Fibroblast of gingiva (primary cell): Measurements from ENCODE around the gene ALG14.
A peak's percentile ranks its signal among the peaks of the same experiment; 100 is the strongest.
"Not testable (repeated sequence)": the region's sequence is repeated elsewhere in the genome, so short reads cannot be mapped to it uniquely, and the experiment has no call there.

Experiments
- DNase-seq: peaks from one replicate; pipeline ENCODE4 v3.0.0-alpha.2; 2011; ENCODE audit warnings: low read depth

Gene ALG14

DNA sequence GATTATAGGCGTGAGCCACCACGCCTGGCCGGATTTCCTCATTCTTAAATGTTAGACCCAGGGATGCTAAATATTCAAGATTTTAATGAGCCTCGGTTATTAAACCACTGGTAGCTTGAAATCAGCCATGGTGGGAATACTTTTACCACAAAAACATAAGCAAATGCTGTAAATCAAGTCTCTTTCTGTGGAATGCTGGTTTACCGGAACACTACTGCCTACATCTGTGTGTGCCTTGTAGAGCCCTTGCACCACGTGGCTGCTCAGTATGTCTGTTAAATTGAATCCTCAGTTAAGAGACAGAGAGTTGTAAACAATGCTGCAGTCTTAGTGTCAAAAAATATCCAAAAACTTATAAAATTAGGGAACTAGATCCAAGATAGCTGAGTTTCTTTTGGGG lies 119.0 kb downstream of the ALG14 start:
- DNase-seq = no peak

DNA sequence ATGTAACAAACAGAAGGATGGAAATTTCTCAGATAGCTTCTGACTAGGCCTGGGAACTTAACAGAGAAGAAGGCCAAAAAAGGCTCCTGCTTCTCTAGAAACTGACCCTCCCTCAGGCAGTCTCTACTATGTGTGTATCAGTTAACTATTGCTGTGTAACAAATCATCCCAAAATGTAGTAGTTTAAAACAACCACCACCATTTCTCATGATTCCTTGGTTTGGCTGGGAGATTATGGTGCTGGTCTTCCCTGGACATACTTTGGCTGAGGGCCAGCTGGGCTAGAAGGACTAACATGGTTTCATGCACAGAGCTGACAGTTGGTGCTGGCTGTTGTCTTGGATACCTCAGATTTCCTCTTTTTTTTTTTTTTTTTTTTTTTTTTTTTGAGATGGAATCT lies 119.6 kb downstream of the ALG14 start:
- DNase-seq = no peak

DNA sequence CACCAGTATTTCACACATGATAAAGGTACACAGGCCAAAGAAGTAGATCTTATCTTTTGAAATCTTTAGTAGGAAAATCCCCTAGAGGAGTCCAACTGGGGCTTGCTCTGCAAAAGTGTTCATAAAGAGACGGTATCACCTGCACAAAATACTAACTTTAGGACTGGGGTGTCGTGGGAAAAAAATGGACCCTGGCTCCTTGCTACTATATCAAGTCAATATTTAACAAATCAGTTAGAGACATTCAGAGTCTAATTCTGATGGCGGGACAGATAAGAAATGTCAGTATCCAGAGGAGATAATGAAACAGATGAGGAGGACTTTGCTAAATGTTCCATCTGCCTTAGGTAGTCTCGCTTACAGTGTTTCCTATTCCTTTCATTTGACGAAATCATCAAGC lies 120.2 kb downstream of the ALG14 start:
- DNase-seq = no peak

DNA sequence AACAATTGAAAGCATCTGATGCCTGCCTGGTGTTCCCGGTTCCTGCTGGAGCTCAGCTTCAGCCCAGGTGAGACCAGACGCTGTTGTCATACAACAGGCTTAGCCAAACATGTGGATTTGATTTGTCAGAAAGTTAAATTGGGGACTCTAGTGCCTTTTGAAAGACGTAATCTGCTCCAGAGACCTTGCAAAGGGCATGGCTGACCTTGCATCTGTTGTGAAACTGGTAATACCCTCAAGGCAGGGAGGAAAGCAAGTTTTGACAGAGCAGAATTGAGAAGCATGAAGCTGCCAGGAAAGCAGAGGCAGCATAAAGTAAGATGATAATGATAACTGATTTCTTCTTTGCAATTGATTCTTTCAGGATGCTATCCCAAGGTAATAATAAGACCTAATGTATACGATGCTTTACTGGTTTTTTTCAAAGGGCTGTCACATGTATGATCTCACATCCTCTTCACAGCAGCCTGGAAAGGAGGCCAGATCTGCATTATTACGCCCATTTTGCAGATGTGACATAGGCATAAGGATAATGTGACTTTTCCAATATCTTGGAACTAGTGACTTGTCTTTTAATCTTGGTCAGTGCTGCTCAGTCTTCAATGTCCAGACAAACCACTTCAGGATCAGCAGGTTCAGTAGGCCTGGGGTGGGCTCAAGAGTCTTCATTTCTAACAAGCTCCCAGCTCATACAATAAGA lies 121.1 kb downstream of the ALG14 start:
- peak; percentile 64 for DNase-seq

DNA sequence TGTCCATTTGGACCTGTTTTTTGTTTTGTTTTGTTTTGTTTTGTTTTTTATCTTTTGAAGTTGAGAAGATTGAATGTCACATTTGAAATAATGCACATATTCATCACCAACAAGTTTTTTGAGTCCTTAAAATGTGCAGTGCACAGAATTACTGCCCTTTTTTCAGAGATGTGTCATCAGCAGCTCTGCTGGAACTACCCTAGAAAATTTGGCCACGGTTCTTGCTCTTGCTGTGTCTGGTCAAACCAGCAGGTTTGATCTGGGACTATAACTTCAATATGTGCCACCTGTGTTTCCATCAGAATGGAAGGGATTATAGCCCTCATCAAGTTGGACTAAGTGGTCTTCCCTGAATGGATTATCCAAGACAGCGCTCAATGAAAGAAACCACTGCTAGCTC lies 121.7 kb downstream of the ALG14 start:
- no peak for DNase-seq

DNA sequence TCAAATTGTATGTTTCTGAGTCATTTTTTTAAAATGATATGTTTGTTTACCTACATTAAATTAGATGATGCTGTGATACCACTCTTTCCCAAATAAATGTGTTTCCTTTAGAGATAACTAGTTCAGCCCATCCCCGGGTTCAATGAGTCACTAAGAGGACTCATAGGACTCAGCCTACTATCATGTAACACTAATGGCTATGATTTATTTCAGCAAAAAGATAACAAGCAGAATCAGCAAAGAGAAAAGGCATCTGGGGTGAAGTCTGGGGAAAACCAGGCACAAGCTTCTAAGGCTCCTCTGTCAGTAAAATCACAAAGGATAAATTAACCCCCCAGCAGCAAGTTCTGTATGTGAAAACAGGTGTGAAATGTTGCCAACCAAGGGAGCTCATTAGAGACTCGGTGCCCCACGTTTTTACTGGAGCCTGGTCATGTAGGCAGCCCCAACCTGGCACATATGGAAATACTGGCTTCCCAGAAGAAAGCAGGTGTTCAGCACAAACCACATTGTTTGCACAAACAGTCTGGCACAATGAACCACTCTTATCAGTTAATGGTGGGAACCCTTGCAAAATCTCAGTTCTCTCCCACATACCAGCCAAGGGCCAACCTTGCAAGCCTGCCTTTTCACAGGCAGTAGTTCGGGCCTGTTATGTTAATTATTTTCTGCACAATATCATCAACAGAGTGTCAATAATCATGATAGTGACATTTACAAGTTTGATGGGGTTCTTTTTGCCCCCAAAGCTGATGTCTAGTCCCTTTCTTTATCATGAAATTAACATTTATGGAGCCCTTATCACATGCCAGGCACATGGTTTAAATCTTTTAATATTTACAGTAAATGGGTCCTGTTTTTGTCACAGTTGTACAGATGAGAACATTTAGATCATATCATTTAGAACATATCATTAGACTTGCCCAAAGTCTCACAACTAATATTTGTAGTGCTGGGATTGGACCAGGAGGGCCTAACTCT lies 122.8 kb downstream of the ALG14 start:
- no peak for DNase-seq

DNA sequence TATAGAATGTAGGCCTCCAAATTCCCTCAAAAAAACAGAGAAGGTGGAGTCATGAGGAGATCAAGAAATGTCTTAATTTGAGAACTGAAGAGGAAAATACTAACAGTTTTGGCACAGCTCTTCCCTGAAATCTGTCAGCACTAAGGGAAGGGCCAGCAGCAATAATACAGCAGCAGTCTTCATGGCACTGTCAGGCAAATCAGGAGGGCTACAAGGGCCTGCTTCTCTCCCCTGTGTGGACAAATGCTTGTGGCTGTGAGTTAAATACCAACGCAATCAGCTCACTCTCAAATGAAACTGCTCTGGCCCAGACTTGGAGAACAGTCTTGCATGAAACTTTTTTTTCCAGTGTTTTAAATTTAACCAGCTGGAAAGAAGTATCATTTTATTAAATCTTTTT lies 125.3 kb downstream of the ALG14 start:
- DNase-seq = peak; percentile 77

DNA sequence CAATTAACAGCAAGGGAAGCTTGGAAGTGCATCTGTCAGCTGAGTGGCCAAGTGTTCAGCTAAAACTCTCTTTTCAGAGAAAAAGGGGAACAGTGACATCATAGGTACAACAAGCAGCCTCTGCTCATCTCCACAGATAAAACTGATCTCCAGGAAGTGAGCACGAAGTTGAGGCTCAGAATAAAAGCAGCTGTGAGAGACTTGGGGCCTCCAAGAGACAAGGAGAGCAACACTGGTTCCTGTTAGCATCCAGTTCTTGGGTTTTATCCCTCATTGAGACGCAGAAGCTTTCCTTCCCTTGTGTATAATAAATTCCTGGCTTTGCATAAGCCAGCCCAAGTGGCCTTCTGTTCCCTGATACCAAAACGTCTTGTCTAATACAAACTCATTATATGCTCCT lies 125.9 kb downstream of the ALG14 start:
- no peak for DNase-seq

DNA sequence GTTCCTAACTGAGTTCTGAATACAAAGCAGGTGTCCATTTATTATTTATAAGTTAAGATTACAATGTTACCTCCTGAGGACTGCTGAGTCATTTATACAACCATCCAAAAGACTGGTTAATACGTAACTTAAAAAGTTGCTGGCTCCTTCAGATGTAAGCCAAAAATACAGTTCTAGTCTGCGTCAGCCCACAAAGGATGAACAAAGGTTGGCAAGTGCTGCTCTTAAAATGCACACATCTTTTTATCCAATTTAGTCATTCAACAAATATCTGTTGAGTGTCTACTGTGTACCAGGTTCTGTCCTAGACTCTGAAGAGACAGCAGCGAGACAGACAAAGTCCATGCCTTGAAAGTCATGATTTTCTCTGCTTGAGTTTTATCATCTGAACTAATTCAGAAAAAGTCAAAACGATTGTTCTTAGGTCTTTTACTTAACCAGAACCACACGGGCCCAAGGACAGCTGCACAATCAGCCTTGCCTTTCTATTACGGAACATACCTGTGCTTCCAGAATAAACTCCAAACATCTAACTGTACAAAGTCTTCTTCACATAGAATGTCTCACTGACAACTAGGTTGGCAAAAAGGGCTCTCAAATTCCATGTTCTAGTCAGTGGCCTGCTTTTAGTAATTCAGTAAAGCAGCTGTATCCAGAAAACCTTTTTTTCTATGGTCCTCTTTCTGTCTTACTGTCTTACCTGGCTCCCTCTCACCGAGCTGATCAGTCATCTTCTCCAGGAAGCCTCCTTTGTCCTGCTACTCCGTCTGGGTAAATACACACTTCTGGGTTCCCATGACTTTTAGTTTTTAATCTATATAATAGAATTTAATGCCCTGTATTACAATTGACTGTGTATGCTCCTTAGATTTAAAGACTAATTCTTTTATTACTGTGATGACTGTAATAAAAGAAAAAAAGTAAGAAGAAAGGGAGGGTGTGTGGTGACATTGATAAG lies 130.3 kb downstream of the ALG14 start:
- no peak for DNase-seq

DNA sequence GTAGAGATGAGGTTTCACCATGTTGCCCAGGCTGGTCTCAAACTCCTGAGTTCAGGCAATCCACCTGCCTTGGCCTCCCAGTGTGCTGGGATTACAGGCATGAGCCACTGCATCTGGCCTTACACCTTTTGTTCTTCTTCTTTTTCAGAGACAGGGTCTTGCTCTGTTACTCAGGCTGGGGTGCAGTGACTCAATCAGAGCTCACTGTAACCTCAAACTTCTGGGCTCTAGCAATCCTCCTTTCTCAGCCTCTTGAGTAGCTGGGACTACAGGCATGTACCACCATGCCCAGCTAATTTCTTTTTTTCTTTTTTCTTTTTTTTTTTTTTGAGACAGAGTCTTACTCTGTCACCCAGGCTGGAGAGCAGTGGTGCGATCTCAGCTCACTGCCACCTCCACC lies 131.3 kb downstream of the ALG14 start:
- DNase-seq = not testable (repeated sequence)

DNA sequence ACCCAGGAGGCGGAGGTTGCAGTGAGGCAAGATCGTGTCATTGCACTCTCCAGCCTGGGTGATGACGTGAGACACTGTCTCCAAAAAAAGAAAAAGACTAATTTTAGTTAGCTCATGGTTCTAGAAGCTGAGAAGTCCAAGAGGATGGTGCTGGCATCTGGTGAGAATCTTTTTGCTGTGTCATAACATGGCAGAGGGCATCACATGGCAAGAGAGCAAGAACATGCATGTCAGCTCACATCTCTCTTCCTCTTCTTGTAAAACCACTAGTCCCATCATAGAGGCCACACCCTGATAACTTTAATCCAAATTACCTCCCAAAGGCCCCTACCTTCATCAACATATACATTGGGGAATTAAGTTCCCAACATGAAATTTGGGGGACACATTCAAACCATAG lies 132.0 kb downstream of the ALG14 start:
- DNase-seq = no peak

DNA sequence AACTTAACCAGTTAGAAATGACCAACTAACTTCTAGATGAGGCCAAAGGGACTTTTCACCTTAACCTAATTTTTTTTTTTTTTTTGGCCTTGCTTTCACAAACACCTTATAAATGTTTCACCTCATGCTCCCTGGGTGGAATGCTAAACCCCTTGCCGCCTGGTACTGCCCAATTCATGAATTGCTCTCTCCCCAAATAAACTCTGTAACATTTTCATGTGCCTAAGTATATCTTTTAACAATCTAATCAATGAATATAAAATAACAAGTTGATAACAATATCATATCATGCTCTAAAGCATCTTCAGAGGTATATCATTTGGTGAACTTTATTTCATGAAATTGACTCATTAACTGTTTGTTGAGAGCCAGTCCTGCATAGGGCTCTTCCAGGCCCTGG lies 134.9 kb downstream of the ALG14 start:
- DNase-seq = no peak

DNA sequence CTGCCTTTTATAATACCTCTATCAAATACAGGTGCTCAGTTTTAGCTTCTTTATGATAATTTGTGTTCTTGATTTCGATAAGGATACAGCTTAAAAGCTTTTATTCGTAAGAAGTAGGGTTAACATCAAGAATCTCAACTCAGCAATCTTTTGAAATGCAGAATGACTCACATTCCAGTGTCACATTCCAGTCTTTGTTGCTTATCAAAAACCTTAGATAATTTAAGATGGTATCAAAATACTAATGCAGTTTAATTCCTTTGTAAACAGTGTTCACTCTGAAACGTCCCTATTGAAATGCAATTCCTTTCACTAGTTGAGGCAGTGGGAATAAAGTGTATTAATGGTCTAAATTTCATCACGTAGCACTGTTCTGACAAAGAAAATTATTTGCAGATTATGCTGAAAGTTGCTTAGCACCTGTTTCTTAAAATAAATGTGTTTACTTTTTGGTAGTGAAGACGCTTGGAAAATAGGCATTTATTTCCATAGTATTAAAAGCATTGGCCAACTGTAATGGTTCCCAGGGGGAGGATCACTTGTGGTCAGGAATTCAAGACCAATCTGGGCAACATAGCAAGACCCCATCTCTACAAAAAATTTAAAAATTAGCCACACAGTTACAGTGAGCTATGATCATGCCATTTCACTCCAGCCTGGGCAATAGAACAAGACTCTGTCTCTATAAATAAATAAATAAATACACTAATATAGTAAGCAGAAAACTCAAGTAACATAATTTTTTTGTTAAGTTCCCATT lies 135.7 kb downstream of the ALG14 start:
- no peak for DNase-seq

DNA sequence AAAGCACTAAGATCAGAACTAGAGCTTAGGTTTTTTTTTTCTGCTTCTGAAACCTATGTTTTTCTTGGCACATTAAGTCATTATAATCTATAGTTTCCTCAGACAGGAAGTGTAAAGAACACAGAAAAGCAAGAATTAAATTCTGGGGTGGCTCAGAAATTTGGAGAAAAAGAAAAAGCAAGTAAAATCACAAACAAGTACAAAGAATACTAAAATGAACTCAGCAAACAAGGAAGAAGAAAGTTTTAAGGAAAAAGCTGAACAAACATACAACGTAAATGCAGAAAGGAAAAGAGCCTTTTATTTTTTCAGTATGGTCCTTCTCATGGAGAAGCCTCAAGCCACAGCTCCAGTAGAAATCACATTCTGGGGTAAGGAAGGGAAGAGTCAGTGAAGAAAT lies 137.3 kb downstream of the ALG14 start:
- DNase-seq = no peak

DNA sequence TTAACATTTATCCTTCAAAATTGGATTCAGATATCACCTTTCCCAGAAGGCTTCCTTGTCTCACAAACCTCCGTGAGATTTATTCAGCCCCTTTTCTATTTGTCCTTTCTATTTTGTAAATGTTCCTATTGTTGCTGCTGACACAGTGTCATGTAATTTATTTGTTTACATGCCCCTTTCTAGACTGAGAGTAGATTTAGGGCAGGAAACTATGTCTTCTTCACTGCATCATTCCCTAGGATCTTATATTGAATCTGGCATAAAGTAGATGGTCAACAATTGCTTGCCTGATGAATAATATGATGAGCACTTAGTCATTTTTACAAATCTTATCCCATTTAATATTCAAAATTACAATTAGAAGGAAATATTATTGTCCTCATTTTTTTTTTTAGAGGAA lies 137.7 kb downstream of the ALG14 start:
- no peak for DNase-seq

DNA sequence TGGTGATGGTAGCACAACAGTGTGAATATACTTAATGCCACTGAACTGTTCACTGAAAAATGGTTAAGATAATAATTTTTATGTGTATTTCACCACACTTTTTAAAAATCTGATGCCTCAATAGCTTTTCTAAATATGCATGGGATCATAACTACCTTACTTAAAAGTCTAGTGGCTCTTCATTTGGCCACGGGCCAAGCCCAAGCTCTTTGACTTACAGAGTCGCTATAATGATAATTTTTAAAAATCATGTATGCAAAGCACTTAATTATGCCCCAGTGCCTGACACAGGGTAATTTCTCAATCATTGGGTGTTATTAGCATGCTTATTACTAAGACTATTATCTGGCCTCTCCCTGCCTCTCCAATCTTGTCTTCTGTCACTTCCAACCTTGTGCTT lies 138.2 kb downstream of the ALG14 start:
- DNase-seq = no peak

DNA sequence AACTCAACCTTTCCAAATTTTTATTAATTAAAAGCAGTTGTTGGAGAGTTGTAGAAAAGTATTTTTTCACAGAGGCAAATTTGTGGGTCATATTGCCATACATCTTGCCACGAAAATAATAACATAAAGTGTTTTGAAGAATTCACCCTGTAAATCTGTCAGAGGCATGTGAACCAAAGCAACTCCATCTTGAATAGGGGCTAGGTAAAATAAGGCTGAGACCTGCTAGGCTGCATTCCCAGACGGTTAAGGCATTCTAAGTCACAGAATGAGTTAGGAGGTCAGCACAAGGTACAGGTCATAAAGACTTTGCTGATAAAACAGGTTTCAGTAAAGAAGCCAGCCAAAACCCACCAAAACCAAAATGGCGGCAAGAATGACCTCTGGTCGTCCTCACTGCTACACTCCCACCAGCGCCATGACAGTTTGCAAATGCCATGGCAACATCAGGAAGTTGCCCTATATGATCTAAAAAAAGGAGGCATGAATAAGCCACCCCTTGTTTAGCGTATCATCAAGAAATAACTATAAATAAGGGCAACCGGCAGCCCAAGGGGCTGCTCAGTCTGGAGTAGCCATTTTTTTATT lies 141.4 kb downstream of the ALG14 start:
- no peak for DNase-seq

DNA sequence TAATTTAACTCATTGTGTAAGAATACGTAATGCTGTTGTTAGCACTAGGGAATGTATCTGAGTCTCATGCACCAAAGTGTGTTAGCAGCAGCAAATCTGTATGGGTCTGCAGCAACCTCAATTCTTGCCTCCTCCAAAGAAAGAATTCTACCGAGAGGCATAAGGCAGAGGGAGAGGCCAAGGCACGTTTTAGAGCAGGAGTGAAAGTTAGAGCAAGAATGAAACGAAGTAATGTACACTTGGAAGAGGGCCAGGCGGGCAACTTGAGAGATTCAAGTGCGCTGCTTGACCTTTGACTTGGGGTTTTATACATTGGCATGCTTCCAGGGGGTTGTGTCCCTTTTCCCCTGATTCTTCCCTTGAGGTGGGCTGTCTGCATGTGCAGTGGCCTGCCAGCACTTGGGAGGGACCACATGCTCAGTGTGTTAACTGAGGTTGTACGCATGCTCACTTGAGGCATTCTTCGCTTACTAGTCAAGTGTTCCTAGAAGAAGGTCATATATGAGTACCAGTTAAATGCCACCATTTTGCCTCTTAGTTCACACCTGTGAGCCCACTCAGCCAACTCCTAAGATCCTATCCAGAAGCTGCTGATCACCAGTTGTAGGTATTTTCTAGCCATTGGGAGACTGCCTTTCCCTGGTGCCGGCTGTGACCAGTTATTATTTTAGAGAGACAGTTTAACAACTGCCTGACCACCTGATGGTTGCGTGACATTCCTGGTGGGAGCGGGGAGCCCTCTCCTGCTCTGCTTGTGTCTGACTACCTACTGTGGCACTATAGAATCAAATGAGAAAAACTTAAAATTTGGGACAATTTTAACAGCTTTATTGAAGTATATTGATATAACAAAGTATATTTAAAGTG lies 143.2 kb downstream of the ALG14 start:
- peak; percentile 46 for DNase-seq

DNA sequence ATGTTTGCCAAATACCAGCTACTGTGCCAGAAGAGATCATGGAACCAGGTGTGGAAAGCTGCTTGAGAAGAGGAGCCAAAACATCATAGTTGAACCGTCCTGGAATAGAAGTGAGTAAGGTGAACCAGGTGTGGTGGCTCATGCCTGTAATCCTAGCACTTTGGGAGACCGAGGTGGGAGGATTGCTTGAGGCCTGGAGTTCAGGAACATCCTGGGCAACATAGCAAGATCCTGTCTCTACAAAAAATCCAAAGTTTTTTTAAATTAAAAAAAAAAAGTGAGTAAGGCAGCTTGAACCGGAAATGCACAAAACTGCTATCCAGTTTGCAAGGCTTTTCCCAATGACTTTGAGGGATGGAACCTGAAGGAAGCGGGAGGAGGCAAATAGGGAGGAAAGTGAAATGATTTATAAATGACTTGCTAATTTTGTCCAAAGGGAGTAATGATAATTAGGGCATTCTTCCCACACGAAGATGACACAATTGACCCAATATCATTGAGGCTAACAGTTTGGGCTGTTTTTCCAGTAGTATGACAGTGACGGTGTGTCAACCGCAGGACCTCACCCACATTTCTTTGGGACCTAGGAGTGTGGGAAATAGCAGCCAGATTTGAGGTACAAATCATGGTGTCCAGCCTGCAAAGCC lies 144.3 kb downstream of the ALG14 start:
- DNase-seq = no peak
